ENCODE measurements around the gene ELAPOR2. TPM values are rescaled to one million over a fixed set of nuclear protein-coding genes. Genes with fewer than 3 reads are reported as not detected.
"Not testable (repeated sequence)": the region's sequence is repeated elsewhere in the genome, so short reads cannot be mapped to it uniquely, and the experiment has no call there.

The ELAPOR2 gene
- total RNA-seq, 1 experiment from 2014 or later: 4.6 TPM

DNA sequence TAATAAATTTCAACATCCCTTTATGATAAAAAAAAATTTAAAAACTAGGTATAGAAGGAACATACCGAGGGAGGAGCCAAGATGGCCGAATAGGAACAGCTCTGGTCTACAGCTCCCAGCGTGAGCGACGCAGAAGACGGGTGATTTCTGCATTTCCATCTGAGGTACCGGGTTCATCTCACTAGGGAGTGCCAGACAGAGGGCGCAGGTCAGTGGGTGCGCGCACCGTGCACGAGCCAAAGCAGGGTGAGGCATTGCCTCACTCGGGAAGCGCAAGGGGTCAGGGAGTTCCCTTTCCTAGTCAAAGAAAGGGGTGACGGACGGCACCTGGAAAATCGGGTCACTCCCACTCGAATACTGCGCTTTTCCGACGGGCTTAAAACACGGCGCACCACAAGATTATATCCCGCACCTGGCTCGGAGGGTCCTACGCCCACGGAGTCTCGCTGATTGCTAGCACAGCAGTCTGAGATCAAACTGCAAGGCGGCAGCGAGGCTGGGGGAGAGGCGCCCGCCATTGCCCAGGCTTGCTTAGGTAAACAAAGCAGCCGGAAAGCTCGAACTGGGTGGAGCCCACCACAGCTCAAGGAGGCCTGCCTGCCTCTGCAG lies 19.7 kb downstream of the ELAPOR2 start:
- peak; percentile 53 to 58 for DNase-seq
- H3K4me1 Mint-ChIP-seq (ENCODE audit: low read depth, unreplicated experiment); CTCF ChIA-PET; H3K4me1 ChIP-seq; H3K36me3 Mint-ChIP-seq (ENCODE audit: insufficient read depth, unreplicated experiment); intact Hi-C loops (cut with micrococcal nuclease; ENCODE audit: unreplicated experiment); H3K9me3 Mint-ChIP-seq (ENCODE audit: unreplicated experiment); H3K9me3 ChIP-seq; H3K27me3 Mint-ChIP-seq (ENCODE audit: insufficient read depth, unreplicated experiment); H3K36me3 ChIP-seq (ENCODE audit: control insufficient read depth, insufficient read depth, low read length); H3K27me3 ChIP-seq (replicated peaks; ENCODE audit: control insufficient read depth, insufficient read depth, low read length): not testable (repeated sequence)
- POLR2A ChIA-PET: interaction anchor here (0.6 kb wide), 1 partner anchor 113 kb away, joined by 6 read pairs; the partner anchor contains the start of gene DMTF1
- H3K4me3 ChIP-seq (ENCODE audit: low read depth, low read length): peak overlapping the region; percentile 20; the same call in 1 of the 2 replicates
- H3K4me3 Mint-ChIP-seq (ENCODE audit: unreplicated experiment): peak overlapping the region; percentile 80
- H3K27ac Mint-ChIP-seq (ENCODE audit: unreplicated experiment): peak overlapping the region; percentile 64
- BruUV-seq (replicated peaks): TSS peak; percentile 42

DNA sequence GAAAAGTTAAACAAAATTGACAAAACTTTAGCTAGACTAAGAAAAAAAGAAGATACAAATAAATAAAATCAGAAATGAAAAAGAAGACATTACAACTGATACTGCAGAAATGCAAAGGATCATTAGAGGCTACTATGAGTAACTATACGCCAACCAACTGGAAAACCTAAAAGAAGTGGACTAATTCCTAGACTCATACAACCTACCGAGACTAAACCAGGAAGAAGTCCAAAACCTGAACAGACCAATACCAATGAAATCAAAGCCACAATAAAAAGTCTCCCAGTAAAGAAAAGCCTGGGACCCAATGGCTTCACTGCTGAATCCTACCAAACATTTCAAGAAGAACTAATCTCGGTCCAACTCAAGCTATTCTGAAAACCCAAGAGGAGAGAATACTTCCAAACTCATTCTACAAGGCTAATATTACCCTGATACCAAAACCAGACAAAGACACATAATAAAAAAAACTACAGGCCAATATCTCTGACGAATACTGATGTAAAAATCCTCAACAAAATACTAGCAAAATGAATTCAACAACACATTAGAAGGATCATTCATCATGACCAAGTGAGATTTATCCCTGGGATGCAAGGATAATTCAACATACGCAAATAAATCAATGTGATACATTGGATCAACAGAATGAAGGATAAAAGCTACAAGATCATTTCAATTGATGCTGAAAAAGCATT lies 20.3 kb downstream of the ELAPOR2 start:
- no TSS peak for BruUV-seq (replicated peaks)
- H3K4me3 Mint-ChIP-seq (ENCODE audit: unreplicated experiment): peak overlapping the region; percentile 80
- no peak for DNase-seq
- no peaks in the 10 kb centered on the region for H3K4me1 Mint-ChIP-seq (ENCODE audit: low read depth, unreplicated experiment)
- no peaks in the 10 kb centered on the region for H3K36me3 ChIP-seq (ENCODE audit: control insufficient read depth, insufficient read depth, low read length)
- CTCF ChIA-PET: no interaction called here
- no peak for TF ChIP-seq CTCF (IDR thresholded peaks at IDR 0.05; ENCODE audit: insufficient read depth in 1 of 2, low read depth in 1 of 2, low read length in 1 of 2, severe bottlenecking in 1 of 2, unreplicated experiment in 1 of 2)
- H3K9me3 Mint-ChIP-seq (ENCODE audit: unreplicated experiment): no peaks in the 10 kb centered on the region
- H3K4me3 ChIP-seq (ENCODE audit: low read depth, low read length): peak overlapping the region; percentile 14; the same call in 1 of the 2 replicates
- no peaks in the 10 kb centered on the region for H3K27me3 ChIP-seq (replicated peaks; ENCODE audit: control insufficient read depth, insufficient read depth, low read length)
- peak overlapping the region; percentile 64 for H3K27ac Mint-ChIP-seq (ENCODE audit: unreplicated experiment)
- H3K4me1 ChIP-seq: no peaks in the 10 kb centered on the region
- POLR2A ChIA-PET: interaction anchor here (0.6 kb wide), 1 partner anchor 113 kb away, joined by 6 read pairs; the partner anchor contains the start of gene DMTF1
- peaks cover 4% of the 10 kb centered on the region for H3K27me3 Mint-ChIP-seq (ENCODE audit: insufficient read depth, unreplicated experiment)
- H3K36me3 Mint-ChIP-seq (ENCODE audit: insufficient read depth, unreplicated experiment): no peaks in the 10 kb centered on the region
- intact Hi-C loops (cut with micrococcal nuclease; ENCODE audit: unreplicated experiment): no loop called here
- no peaks in the 10 kb centered on the region for H3K9me3 ChIP-seq

DNA sequence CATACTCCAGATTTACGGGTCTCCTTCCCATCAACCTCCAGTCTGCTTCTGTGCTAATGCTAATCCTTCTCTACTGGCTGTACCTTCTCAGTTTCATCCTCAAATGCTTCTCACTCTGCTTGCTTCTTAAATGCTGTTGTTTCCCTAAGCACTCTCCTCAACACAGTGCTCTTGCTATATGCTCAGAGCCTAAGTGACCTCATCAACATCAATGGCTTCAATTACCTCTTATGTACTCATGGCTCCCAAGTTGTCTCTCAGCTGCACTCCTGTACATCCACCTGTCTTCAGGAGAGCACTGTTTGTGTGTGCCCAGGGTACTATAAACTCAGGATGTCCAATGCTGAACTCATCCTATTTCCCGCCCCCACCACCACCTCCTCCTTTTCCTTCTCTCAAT lies 22.5 kb downstream of the ELAPOR2 start:
- no peaks in the 10 kb centered on the region for H3K4me1 ChIP-seq
- Mint-ChIP-seq H3K27me3 (ENCODE audit: insufficient read depth, unreplicated experiment) (peaks cover 4% of the 10 kb centered on the region), H3K36me3 (ENCODE audit: insufficient read depth, unreplicated experiment) (no peaks in the 10 kb centered on the region), H3K9me3 (ENCODE audit: unreplicated experiment) (no peaks in the 10 kb centered on the region), H3K4me1 (ENCODE audit: low read depth, unreplicated experiment) (no peaks in the 10 kb centered on the region), H3K4me3 (ENCODE audit: unreplicated experiment) (no peak overlapping the region), H3K27ac (ENCODE audit: unreplicated experiment) (no peak overlapping the region)
- ChIA-PET POLR2A (no interaction called here), CTCF (no interaction called here)
- no peaks in the 10 kb centered on the region for H3K27me3 ChIP-seq (replicated peaks; ENCODE audit: control insufficient read depth, insufficient read depth, low read length)
- no peaks in the 10 kb centered on the region for H3K9me3 ChIP-seq
- no peak for DNase-seq
- TF ChIP-seq CTCF (IDR thresholded peaks at IDR 0.05; ENCODE audit: insufficient read depth in 1 of 2, low read depth in 1 of 2, low read length in 1 of 2, severe bottlenecking in 1 of 2, unreplicated experiment in 1 of 2): no peak
- no peaks in the 10 kb centered on the region for H3K36me3 ChIP-seq (ENCODE audit: control insufficient read depth, insufficient read depth, low read length)
- intact Hi-C loops (cut with micrococcal nuclease; ENCODE audit: unreplicated experiment): no loop called here
- BruUV-seq (replicated peaks): no TSS peak
- H3K4me3 ChIP-seq (ENCODE audit: low read depth, low read length): no peak overlapping the region
